Activated naive CD8-positive, alpha-beta T cell treated with anti-CD3 and anti-CD28 coated beads for 36 hours (primary cell): ENCODE measurements around the gene ZBTB18. TPM values are rescaled to one million over a fixed set of nuclear protein-coding genes. Genes with fewer than 3 reads are reported as not detected.
"Not testable (repeated sequence)": the region's sequence is repeated elsewhere in the genome, so short reads cannot be mapped to it uniquely, and the experiment has no call there.

Source experiments
- DNase-seq: peaks from one replicate; pipeline ENCODE4 v3.0.0; 2021
- H3K27ac Mint-ChIP-seq: one replicate; pipeline ENCODE4 v1.8.0; 2022; ENCODE audit warnings: mild to moderate bottlenecking, moderate library complexity, mixed read lengths
- H3K27me3 Mint-ChIP-seq: one replicate; pipeline ENCODE4 v1.8.0; 2022; ENCODE audit warnings: mild to moderate bottlenecking, mixed read lengths
- H3K36me3 Mint-ChIP-seq: one replicate; pipeline ENCODE4 v1.8.0; 2021; ENCODE audit warnings: mild to moderate bottlenecking, mixed read lengths
- H3K4me1 Mint-ChIP-seq: one replicate; pipeline ENCODE4 v1.8.0; 2021; ENCODE audit warnings: mixed read lengths
- H3K4me3 Mint-ChIP-seq: one replicate; pipeline ENCODE4 v1.8.0; 2022; ENCODE audit warnings: mild to moderate bottlenecking, moderate library complexity, mixed read lengths
- H3K9me3 Mint-ChIP-seq: one replicate; pipeline ENCODE4 v1.8.0; 2022; ENCODE audit warnings: mixed read lengths
- total RNA-seq, 2 experiments: library from RNA; stranded (reverse); gene quantifications; one replicate each; pipeline ENCODE4 v1.2.3, GENCODE V29; 2021

The ZBTB18 gene
- total RNA-seq, 2 experiments from 2014 or later: 5.6 to 5.7 TPM

GRCh38 chr1:244027491-244028145, 23.5 kb upstream of the ZBTB18 start:
- H3K27me3 Mint-ChIP-seq: peaks cover 3% of the 10 kb centered on the region
- H3K36me3 Mint-ChIP-seq: no peaks in the 10 kb centered on the region
- no peaks in the 10 kb centered on the region for H3K4me1 Mint-ChIP-seq
- no peak for DNase-seq
- H3K9me3 Mint-ChIP-seq: no peaks in the 10 kb centered on the region
- no peak overlapping the region for H3K4me3 Mint-ChIP-seq
- no peak overlapping the region for H3K27ac Mint-ChIP-seq

GRCh38 chr1:244028701-244029100, 22.4 kb upstream of the ZBTB18 start:
- no peak overlapping the region for H3K4me3 Mint-ChIP-seq
- no peaks in the 10 kb centered on the region for H3K36me3 Mint-ChIP-seq
- DNase-seq: no peak
- no peaks in the 10 kb centered on the region for H3K9me3 Mint-ChIP-seq
- H3K27me3 Mint-ChIP-seq: no peaks in the 10 kb centered on the region
- no peak overlapping the region for H3K27ac Mint-ChIP-seq
- H3K4me1 Mint-ChIP-seq: no peaks in the 10 kb centered on the region

GRCh38 chr1:244029124-244029523, 22.0 kb upstream of the ZBTB18 start:
- Mint-ChIP-seq H3K27me3 (no peaks in the 10 kb centered on the region), H3K4me3 (no peak overlapping the region), H3K36me3 (no peaks in the 10 kb centered on the region), H3K9me3 (no peaks in the 10 kb centered on the region), H3K4me1 (no peaks in the 10 kb centered on the region), H3K27ac (no peak overlapping the region)
- DNase-seq: no peak

- Mint-ChIP-seq H3K27me3 (no peaks in the 10 kb centered on the region), H3K4me3 (no peak overlapping the region), H3K9me3 (no peaks in the 10 kb centered on the region), H3K27ac (no peak overlapping the region), H3K4me1 (no peaks in the 10 kb centered on the region), H3K36me3 (no peaks in the 10 kb centered on the region)
- DNase-seq: no peak
Measured at GRCh38 chr1:244030481-244031040, 20.5 kb upstream of the ZBTB18 start.

- H3K4me3 Mint-ChIP-seq: no peak overlapping the region
- no peaks in the 10 kb centered on the region for H3K27me3 Mint-ChIP-seq
- DNase-seq: no peak
- H3K36me3 Mint-ChIP-seq: no peaks in the 10 kb centered on the region
- no peaks in the 10 kb centered on the region for H3K9me3 Mint-ChIP-seq
- H3K27ac Mint-ChIP-seq: no peak overlapping the region
- H3K4me1 Mint-ChIP-seq: no peaks in the 10 kb centered on the region
Measured at GRCh38 chr1:244035358-244035757, 15.7 kb upstream of the ZBTB18 start.

- DNase-seq: no peak
- no peaks in the 10 kb centered on the region for H3K9me3 Mint-ChIP-seq
- no peak overlapping the region for H3K4me3 Mint-ChIP-seq
- no peaks in the 10 kb centered on the region for H3K27me3 Mint-ChIP-seq
- H3K36me3 Mint-ChIP-seq: no peaks in the 10 kb centered on the region
- no peak overlapping the region for H3K27ac Mint-ChIP-seq
- H3K4me1 Mint-ChIP-seq: no peaks in the 10 kb centered on the region
Measured at GRCh38 chr1:244037252-244037651, 13.8 kb upstream of the ZBTB18 start.

GRCh38 chr1:244041466-244042120, 9.5 kb upstream of the ZBTB18 start:
- no peak overlapping the region for H3K27ac Mint-ChIP-seq
- no peaks in the 10 kb centered on the region for H3K9me3 Mint-ChIP-seq
- H3K36me3 Mint-ChIP-seq: no peaks in the 10 kb centered on the region
- no peak overlapping the region for H3K4me3 Mint-ChIP-seq
- H3K27me3 Mint-ChIP-seq: no peaks in the 10 kb centered on the region
- no peak for DNase-seq
- peaks cover 18% of the 10 kb centered on the region for H3K4me1 Mint-ChIP-seq

- Mint-ChIP-seq H3K4me3 (no peak overlapping the region), H3K27me3 (no peaks in the 10 kb centered on the region), H3K4me1 (peaks cover 25% of the 10 kb centered on the region), H3K9me3 (no peaks in the 10 kb centered on the region), H3K36me3 (no peaks in the 10 kb centered on the region), H3K27ac (no peak overlapping the region)
- no peak for DNase-seq
Measured at GRCh38 chr1:244042293-244042692, 8.8 kb upstream of the ZBTB18 start.

- DNase-seq: no peak
- Mint-ChIP-seq H3K4me1 (peaks cover 25% of the 10 kb centered on the region), H3K4me3 (no peak overlapping the region), H3K9me3 (no peaks in the 10 kb centered on the region), H3K27me3 (no peaks in the 10 kb centered on the region), H3K36me3 (no peaks in the 10 kb centered on the region), H3K27ac (no peak overlapping the region)
Measured at GRCh38 chr1:244044423-244044822, 6.7 kb upstream of the ZBTB18 start.

- not testable (repeated sequence) for H3K36me3 Mint-ChIP-seq, H3K9me3 Mint-ChIP-seq, H3K27me3 Mint-ChIP-seq, H3K4me3 Mint-ChIP-seq, DNase-seq
- peak overlapping the region; percentile 42 for H3K27ac Mint-ChIP-seq
- peaks cover 30% of the 10 kb centered on the region for H3K4me1 Mint-ChIP-seq
Measured at GRCh38 chr1:244046254-244046653, 4.8 kb upstream of the ZBTB18 start.

GRCh38 chr1:244046907-244047611, 4.0 kb upstream of the ZBTB18 start:
- Mint-ChIP-seq H3K27me3 (no peaks in the 10 kb centered on the region), H3K36me3 (no peaks in the 10 kb centered on the region), H3K9me3 (no peaks in the 10 kb centered on the region), H3K4me3 (peak overlapping the region; percentile 95), H3K4me1 (peaks cover 30% of the 10 kb centered on the region), H3K27ac (peak overlapping the region; percentile 97)
- DNase-seq: no peak

- no peaks in the 10 kb centered on the region for H3K36me3 Mint-ChIP-seq
- no peak for DNase-seq
- H3K27ac Mint-ChIP-seq: peak overlapping the region; percentile 97
- H3K9me3 Mint-ChIP-seq: no peaks in the 10 kb centered on the region
- H3K4me3 Mint-ChIP-seq: peak overlapping the region; percentile 95
- no peaks in the 10 kb centered on the region for H3K27me3 Mint-ChIP-seq
- H3K4me1 Mint-ChIP-seq: peaks cover 30% of the 10 kb centered on the region
Measured at GRCh38 chr1:244047621-244048255, 3.3 kb upstream of the ZBTB18 start.

GRCh38 chr1:244048256-244049161, 2.6 kb upstream of the ZBTB18 start:
- Mint-ChIP-seq H3K27ac (peak overlapping the region; percentile 69), H3K4me1 (peaks cover 30% of the 10 kb centered on the region), H3K9me3 (no peaks in the 10 kb centered on the region), H3K36me3 (no peaks in the 10 kb centered on the region), H3K27me3 (no peaks in the 10 kb centered on the region), H3K4me3 (peak overlapping the region; percentile 95)
- peak; percentile 96 for DNase-seq
